Stimulated activated CD4-positive, alpha-beta T cell treated with anti-CD3 and anti-CD28 coated beads, Interleukin-12 subunit alpha, Interleukin-12 subunit beta, amount 100 ng/mL, for 48 hours (primary cell): ENCODE measurements around the gene ZNF837.
"Not testable (repeated sequence)": the region's sequence is repeated elsewhere in the genome, so short reads cannot be mapped to it uniquely, and the experiment has no call there.

Experiments
- DNase-seq, 3 donors: peaks; one replicate each; pipeline ENCODE4 v3.0.0-alpha.2; 2020; ENCODE audit warnings: low read depth in 2 of 3, low spot score in 1 of 3

Gene ZNF837

GRCh38 chr19:58351990-58352755, 28.7 kb downstream of the ZNF837 start:
- DNase-seq: no peak

GRCh38 chr19:58351558-58351878, 29.3 kb downstream of the ZNF837 start:
- DNase-seq: no peak

- no peak for DNase-seq
Measured at GRCh38 chr19:58350871-58351557, 29.8 kb downstream of the ZNF837 start.

GRCh38 chr19:58350001-58350861, 30.6 kb downstream of the ZNF837 start:
- DNase-seq: no peak

GRCh38 chr19:58349590-58349989, 31.2 kb downstream of the ZNF837 start:
- DNase-seq: no peak

- DNase-seq: not testable (repeated sequence)
Measured at GRCh38 chr19:58348080-58348479, 32.8 kb downstream of the ZNF837 start.

GRCh38 chr19:58346961-58347929, 33.6 kb downstream of the ZNF837 start:
- DNase-seq: peak; percentile 38 to 57 (median 42)

- DNase-seq: no peak
Measured at GRCh38 chr19:58345558-58345957, 35.3 kb downstream of the ZNF837 start.

GRCh38 chr19:58338825-58339558, 41.8 kb downstream of the ZNF837 start:
- DNase-seq: no peak

GRCh38 chr19:58338336-58338735, 42.5 kb downstream of the ZNF837 start:
- no peak for DNase-seq

- DNase-seq: no peak
Measured at GRCh38 chr19:58336820-58337219, 44.0 kb downstream of the ZNF837 start.

GRCh38 chr19:58336216-58336615, 44.6 kb downstream of the ZNF837 start:
- DNase-seq: no peak

GRCh38 chr19:58335630-58336029, 45.2 kb downstream of the ZNF837 start:
- no peak for DNase-seq

- no peak for DNase-seq
Measured at GRCh38 chr19:58334691-58335249, 46.1 kb downstream of the ZNF837 start.

- DNase-seq: no peak
Measured at GRCh38 chr19:58332697-58333096, 48.1 kb downstream of the ZNF837 start.

- no peak for DNase-seq
Measured at GRCh38 chr19:58330458-58330857, 50.4 kb downstream of the ZNF837 start.

GRCh38 chr19:58328999-58329398, 51.8 kb downstream of the ZNF837 start:
- DNase-seq: no peak

GRCh38 chr19:58326914-58327726, 53.7 kb downstream of the ZNF837 start, which contains the start of gene ZSCAN22:
TSS of gene ZSCAN22 (plus strand) at chr19:58326994. CDS start at chr19:58334803, 7,809 bp downstream.
- DNase-seq: peak; percentile 80 to 90 (median 85)

- no peak for DNase-seq
Measured at GRCh38 chr19:58326501-58326913, 54.3 kb downstream of the ZNF837 start.
